Kidney epithelial cell (primary cell): ENCODE measurements around the gene SERPINA9. TPM values are rescaled to one million over a fixed set of nuclear protein-coding genes. Genes with fewer than 3 reads are reported as not detected.
"Not testable (repeated sequence)": the region's sequence is repeated elsewhere in the genome, so short reads cannot be mapped to it uniquely, and the experiment has no call there.

Experiments
- DNase-seq: peaks from one replicate; pipeline ENCODE4 v3.0.0-alpha.2; 2010; ENCODE audit warnings: low read depth
- H3K27me3 ChIP-seq: 2 replicates; pipeline ENCODE4 v1.6.0; 2011; ENCODE audit warnings: low read length; ENCODE audit not compliant: control insufficient read depth, insufficient read depth
- H3K36me3 ChIP-seq: 2 replicates; pipeline ENCODE4 v1.5.1; 2011; ENCODE audit warnings: low read length; ENCODE audit not compliant: control insufficient read depth, insufficient read depth
- H3K4me3 ChIP-seq: 2 replicates; pipeline ENCODE4 v1.5.1; 2011; ENCODE audit warnings: low read depth, mild to moderate bottlenecking, control low read depth, low read length
- CTCF ChIP-seq: IDR thresholded peaks from 2 replicates; pipeline ENCODE4 v1.5.1; 2011; ENCODE audit warnings: mild to moderate bottlenecking, moderate library complexity, low read length, control low read depth, inconsistent platforms; ENCODE audit not compliant: insufficient read depth, poor library complexity, severe bottlenecking
- total RNA-seq: library from RNA; depleted of rRNA; stranded (reverse); fragments of >200 nt; gene quantifications from 2 replicates; pipeline ENCODE4 v1.2.3, GENCODE V29; 2015

The SERPINA9 gene
- total RNA-seq, 1 donor from 2014 or later: not detected

- DNase-seq: no peak
- H3K27me3 ChIP-seq: peaks cover 8% of the 10 kb centered on the region
- TF ChIP-seq CTCF: no peak
Observed at GRCh38 chr14:94484481-94484880, 8.5 kb upstream of the SERPINA9 start.

DNA sequence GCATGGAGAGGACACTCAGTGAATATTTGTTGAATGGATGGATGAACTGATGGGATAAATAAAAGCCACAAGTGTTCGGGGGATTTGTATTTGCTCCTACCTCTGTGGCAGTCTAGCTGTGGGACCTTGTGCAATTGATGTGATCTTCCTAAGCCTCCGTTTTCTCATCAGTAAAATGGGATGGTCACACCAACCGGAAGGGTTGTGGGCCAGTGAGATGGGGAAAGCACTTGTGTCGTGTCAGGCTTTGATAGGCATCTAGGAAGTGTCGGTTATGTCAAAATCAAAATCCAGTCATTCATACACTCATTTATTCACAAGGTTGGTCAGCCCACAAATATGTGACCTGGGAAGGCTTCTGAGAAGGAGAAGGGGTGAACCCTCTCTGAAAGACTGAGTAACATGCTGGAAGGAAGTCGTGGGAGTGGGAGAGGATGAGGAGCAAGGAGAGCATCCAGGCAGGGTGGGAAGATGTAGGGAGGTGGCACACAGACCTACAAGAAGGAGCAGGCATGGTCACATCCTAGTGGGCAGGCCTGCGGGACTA lies 7.8 kb upstream of the SERPINA9 start:
- Histone ChIP-seq H3K36me3 (no peaks in the 10 kb centered on the region), H3K4me3 (no peak overlapping the region), H3K27me3 (peaks cover 8% of the 10 kb centered on the region)
- TF ChIP-seq CTCF: no peak
- DNase-seq: no peak

More at GRCh38 chr14:94484481-94484880, 8.5 kb upstream of the SERPINA9 start:
- H3K4me3 ChIP-seq: no peak overlapping the region
- H3K36me3 ChIP-seq: no peaks in the 10 kb centered on the region

DNA sequence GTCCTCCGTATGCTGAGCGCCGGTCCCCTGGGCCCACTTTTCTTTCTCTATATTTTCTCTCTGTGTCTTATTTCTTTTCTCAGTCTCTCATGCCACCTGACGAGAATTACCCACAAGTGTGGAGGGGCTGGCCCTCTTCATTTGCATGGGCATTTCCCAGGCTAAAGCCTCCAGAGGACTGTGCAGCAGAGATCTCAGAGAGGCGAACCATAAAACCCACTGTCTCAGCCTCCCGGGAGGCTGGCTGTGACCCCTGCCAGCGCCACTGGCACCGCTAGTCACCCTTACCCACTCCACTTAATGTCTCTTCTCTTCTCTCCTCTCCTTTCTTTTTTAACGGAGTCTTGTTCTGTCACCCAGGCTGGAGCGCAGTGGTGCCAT lies 7.1 kb upstream of the SERPINA9 start:
- TF ChIP-seq CTCF: no peak
- H3K27me3 ChIP-seq: peaks cover 8% of the 10 kb centered on the region
- no peak for DNase-seq
- no peaks in the 10 kb centered on the region for H3K36me3 ChIP-seq
- H3K4me3 ChIP-seq: no peak overlapping the region

- not testable (repeated sequence) for H3K4me3 ChIP-seq, H3K36me3 ChIP-seq, H3K27me3 ChIP-seq, DNase-seq
Observed at GRCh38 chr14:94482132-94483070, 6.4 kb upstream of the SERPINA9 start.

- Histone ChIP-seq H3K36me3 (no peaks in the 10 kb centered on the region), H3K4me3 (no peak overlapping the region), H3K27me3 (peaks cover 5% of the 10 kb centered on the region)
- no peak for TF ChIP-seq CTCF
- DNase-seq: no peak
Observed at GRCh38 chr14:94481468-94482131, 5.6 kb upstream of the SERPINA9 start.

- no peaks in the 10 kb centered on the region for H3K36me3 ChIP-seq
- DNase-seq: no peak
- H3K27me3 ChIP-seq: peaks cover 2% of the 10 kb centered on the region
- no peak overlapping the region for H3K4me3 ChIP-seq
- no peak for TF ChIP-seq CTCF
Observed at GRCh38 chr14:94480809-94481208, 4.8 kb upstream of the SERPINA9 start.
